Uterus (tissue), 2 donors: ENCODE results near the gene PASK.

Source experiments
- CTCF ChIP-seq, 4 experiments: fragments of 200-600 bp in 2 of 4; fragments of 450-650 bp in 2 of 4; sonication (generic) in 2 of 4; IDR thresholded peaks; one replicate each; pipeline ENCODE4 v1.5.1; 2016 to 2019; ENCODE audit warnings: antibody characterized with exemption in 4 of 4, mild to moderate bottlenecking in 2 of 4, moderate library complexity in 1 of 4
- POLR2A ChIP-seq, 2 donors: fragments of 450-650 bp; IDR thresholded peaks; one replicate each; pipeline ENCODE4 v1.6.1; 2016; ENCODE audit warnings: antibody characterized with exemption in 2 of 2, mild to moderate bottlenecking in 1 of 2, moderate library complexity in 1 of 2

DNA sequence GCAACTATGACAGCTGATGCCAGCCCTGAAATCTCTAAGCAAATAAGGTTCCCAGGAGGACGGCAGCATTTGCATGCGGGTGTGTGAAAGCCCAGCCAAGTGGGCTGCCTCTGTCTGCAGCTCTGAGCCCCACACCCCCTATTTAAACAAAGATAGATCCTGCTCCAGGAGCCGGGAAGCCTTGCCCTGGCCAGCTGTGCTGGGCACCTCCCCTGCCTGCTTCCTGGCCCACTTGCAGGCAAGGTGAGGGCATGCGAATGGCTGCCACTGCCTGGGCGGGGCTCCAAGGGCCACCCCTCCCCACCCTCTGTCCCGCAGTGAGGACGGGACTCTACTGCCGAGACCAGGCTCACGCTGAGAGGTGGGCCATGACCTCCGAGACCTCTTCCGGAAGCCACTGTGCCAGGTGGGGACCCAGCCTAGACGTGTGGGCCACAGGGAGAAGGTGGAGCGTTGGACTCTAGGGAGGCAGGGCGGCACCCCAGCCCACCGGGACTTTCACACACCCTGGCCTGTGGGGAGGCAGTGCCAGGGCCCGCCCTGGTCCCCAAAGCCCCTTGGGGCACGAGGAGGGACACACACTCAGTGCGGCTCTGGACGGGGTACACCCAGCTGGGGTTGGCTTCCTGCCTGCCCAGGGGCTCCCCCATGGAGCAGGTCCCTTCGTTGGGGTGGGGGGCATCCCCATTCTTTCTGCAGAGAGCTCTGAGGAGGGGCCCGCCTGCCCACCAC is 39.3 kb upstream of the PASK start, which contains the start of gene ANO7:
- no peak for TF ChIP-seq CTCF (IDR thresholded peaks at IDR 0.05)
- no peak for TF ChIP-seq POLR2A (IDR thresholded peaks at IDR 0.05)
